ENCODE data around the gene PAQR4.
"Not testable (repeated sequence)": the region's sequence is repeated elsewhere in the genome, so short reads cannot be mapped to it uniquely, and the experiment has no call there.

The PAQR4 gene

GRCh38 chr16:2943716-2944115, 25.4 kb upstream of the PAQR4 start:
- not testable (repeated sequence) for DNase-seq (ENCODE audit: low read depth in 2 of 2)

GRCh38 chr16:2946649-2947048, 22.5 kb upstream of the PAQR4 start:
- no peak for DNase-seq (ENCODE audit: low read depth in 2 of 2)

- no peak for DNase-seq (ENCODE audit: low read depth in 2 of 2)
Measured at GRCh38 chr16:2948807-2949704, 20.1 kb upstream of the PAQR4 start.

- no peak for DNase-seq (ENCODE audit: low read depth in 2 of 2)
Measured at GRCh38 chr16:2949705-2950352, 19.3 kb upstream of the PAQR4 start.

- DNase-seq (ENCODE audit: low read depth in 2 of 2) = no peak
Measured at GRCh38 chr16:2950353-2950724, 18.8 kb upstream of the PAQR4 start.

GRCh38 chr16:2950773-2951172, 18.4 kb upstream of the PAQR4 start:
- DNase-seq (ENCODE audit: low read depth in 2 of 2) = no peak

- DNase-seq (ENCODE audit: low read depth in 2 of 2) = no peak
Measured at GRCh38 chr16:2952679-2953078, 16.5 kb upstream of the PAQR4 start.

- no peak for DNase-seq (ENCODE audit: low read depth in 2 of 2)
Measured at GRCh38 chr16:2953706-2954627, 15.2 kb upstream of the PAQR4 start.

GRCh38 chr16:2954656-2955381, 14.3 kb upstream of the PAQR4 start:
- no peak for DNase-seq (ENCODE audit: low read depth in 2 of 2)

- DNase-seq (ENCODE audit: low read depth in 2 of 2) = no peak
Measured at GRCh38 chr16:2955438-2955778, 13.7 kb upstream of the PAQR4 start.

GRCh38 chr16:2955779-2956578, 13.2 kb upstream of the PAQR4 start:
- no peak for DNase-seq (ENCODE audit: low read depth in 2 of 2)

- no peak for DNase-seq (ENCODE audit: low read depth in 2 of 2)
Measured at GRCh38 chr16:2956579-2956956, 12.6 kb upstream of the PAQR4 start.

GRCh38 chr16:2959206-2959605, 9.9 kb upstream of the PAQR4 start:
- no peak for DNase-seq (ENCODE audit: low read depth in 2 of 2)

- no peak for DNase-seq (ENCODE audit: low read depth in 2 of 2)
Measured at GRCh38 chr16:2960183-2961010, 8.8 kb upstream of the PAQR4 start.

- no peak for DNase-seq (ENCODE audit: low read depth in 2 of 2)
Measured at GRCh38 chr16:2962334-2963073, 6.6 kb upstream of the PAQR4 start.

GRCh38 chr16:2963074-2963722, 6.0 kb upstream of the PAQR4 start:
- DNase-seq (ENCODE audit: low read depth in 2 of 2) = no peak

GRCh38 chr16:2963723-2964474, 5.2 kb upstream of the PAQR4 start, which contains the start of gene KREMEN2:
Gene KREMEN2 (plus strand): TSS chr16:2964275. CDS start chr16:2964521, 246 bp downstream.
- no peak for DNase-seq (ENCODE audit: low read depth in 2 of 2)

Data from stimulated activated CD4-positive, alpha-beta T cell treated with anti-CD3 and anti-CD28 coated beads, Interleukin-15, amount 100 ng/mL, for 48 hours (primary cell).